Mucosa of rectum (tissue), 2 donors: ENCODE data around the gene AQP3.
"Not testable (repeated sequence)": the region's sequence is repeated elsewhere in the genome, so short reads cannot be mapped to it uniquely, and the experiment has no call there.

Experiments used
- H3K27ac ChIP-seq, 2 donors: one replicate each; pipeline ENCODE4 v1.7.0; 2013; ENCODE audit warnings: inconsistent platforms in 2 of 2, low read depth in 2 of 2, low read length in 2 of 2
- H3K27me3 ChIP-seq, 2 donors: one replicate each; pipeline ENCODE4 v1.7.0; 2013; ENCODE audit warnings: low read length in 2 of 2; ENCODE audit not compliant: control insufficient read depth in 2 of 2, insufficient read depth in 2 of 2
- H3K36me3 ChIP-seq, 2 donors: one replicate each; pipeline ENCODE4 v1.7.0; 2013; ENCODE audit warnings: low read length in 2 of 2; ENCODE audit not compliant: control insufficient read depth in 2 of 2, insufficient read depth in 2 of 2
- H3K4me1 ChIP-seq, 2 donors: one replicate each; pipeline ENCODE4 v1.7.0; 2013; ENCODE audit warnings: low read length in 2 of 2, mild to moderate bottlenecking in 1 of 2; ENCODE audit not compliant: control insufficient read depth in 2 of 2, insufficient read depth in 2 of 2
- H3K4me3 ChIP-seq, 2 donors: one replicate each; pipeline ENCODE4 v1.7.0; 2013; ENCODE audit warnings: low read length in 2 of 2
- H3K9ac ChIP-seq, 2 donors: one replicate each; pipeline ENCODE4 v1.7.0; 2013; ENCODE audit warnings: low read length in 2 of 2, low read depth in 1 of 2, mild to moderate bottlenecking in 1 of 2
- H3K9me3 ChIP-seq, 2 donors: one replicate each; pipeline ENCODE4 v1.7.0; 2013; ENCODE audit warnings: low read length in 2 of 2; ENCODE audit not compliant: control insufficient read depth in 2 of 2
- donor health status: healthy.
- donor health status: Normal muscosa, but diverticular disease.

Gene AQP3

DNA sequence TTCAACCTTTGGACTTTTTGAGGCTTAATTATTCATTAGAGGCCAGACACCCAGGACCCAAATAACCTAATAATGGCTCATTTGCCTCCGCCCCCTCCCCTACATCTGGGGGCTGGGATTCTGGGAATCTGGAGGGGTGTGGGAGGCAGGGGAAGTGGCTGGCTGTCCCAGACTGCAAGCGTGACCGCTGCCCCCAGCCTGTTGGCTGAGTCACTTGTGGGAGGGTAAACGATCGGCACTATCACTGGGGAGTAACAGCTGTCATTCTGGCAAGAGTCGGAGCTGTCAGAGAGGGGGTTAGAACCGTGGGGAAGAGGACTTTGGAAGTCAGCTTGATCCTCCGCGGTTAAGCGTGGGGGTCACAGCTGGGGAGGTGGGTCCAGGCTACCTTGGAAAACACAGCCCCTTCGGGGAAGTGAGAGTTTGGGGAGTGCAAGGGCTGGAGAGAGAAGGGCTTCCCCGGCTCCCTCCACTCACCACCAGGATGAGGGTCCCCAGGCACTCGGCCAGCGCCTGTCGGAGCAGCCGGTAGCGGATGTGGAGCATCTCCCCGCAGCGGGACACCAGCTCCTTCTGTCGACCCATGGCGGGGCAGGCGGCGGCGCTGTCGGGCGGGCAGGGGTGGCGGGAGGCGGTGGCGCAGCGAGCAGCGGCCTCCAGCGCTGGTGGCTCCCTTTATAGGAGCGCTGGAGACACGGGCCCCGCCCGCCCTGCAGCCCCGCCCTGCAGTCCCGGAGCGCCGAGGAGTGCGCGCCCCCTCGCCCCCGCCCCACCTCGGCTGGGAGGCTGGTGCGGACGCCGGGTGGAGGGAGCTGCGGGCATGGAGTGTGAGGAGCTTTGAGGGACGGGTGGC, at the start of gene AQP3:
TSS of gene AQP3 (minus strand) at position 648 of the 853 bp plus-strand sequence. CDS start at position 585, 63 bp downstream.
- peak within 1 kb of the TSS; percentile 60 to 76 for H3K4me3 ChIP-seq
- H3K27ac ChIP-seq, result peak within 1 kb of the TSS; percentile 50 to 73
- peaks cover 0 to 1% of the 10 kb centered on the region in 2 donors for H3K27me3 ChIP-seq
- H3K36me3 ChIP-seq, result peaks cover 0 to 3% of the 10 kb centered on the region in 2 donors
- peaks cover 13 to 19% of the 10 kb centered on the region in 2 donors for H3K4me1 ChIP-seq
- H3K9me3 ChIP-seq, result no peaks in the 10 kb centered on the region
- peak within 1 kb of the TSS; percentile 39 to 76 for H3K9ac ChIP-seq

DNA sequence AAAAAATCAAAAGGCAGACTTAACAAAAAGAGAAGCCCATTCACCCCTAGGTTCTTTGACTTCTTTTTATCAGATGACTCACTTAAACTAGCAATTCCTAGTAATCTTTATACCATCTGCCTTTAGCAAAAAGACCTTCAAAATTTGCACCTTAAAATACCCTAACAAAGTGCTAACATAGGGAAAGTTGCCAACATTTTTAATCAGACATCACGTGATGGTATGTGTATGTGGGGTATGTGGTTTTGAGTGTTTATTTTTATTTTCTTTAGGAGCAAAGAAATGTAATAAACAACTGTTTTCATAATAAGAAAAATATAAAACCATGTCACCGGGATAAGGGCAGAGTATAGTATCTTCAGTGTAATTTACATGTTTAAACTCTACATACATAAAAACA, 46.4 kb upstream of the AQP3 start:
- H3K9me3 ChIP-seq, H3K4me3 ChIP-seq, H3K4me1 ChIP-seq, H3K27ac ChIP-seq, H3K36me3 ChIP-seq, H3K9ac ChIP-seq, H3K27me3 ChIP-seq: not testable (repeated sequence)

- Histone ChIP-seq H3K27me3 (no peaks in the 10 kb centered on the region), H3K4me1 (no peaks in the 10 kb centered on the region), H3K36me3 (no peaks in the 10 kb centered on the region), H3K4me3 (no peak overlapping the region), H3K27ac (no peak overlapping the region), H3K9ac (no peak overlapping the region), H3K9me3 (no peaks in the 10 kb centered on the region)
Observed at GRCh38 chr9:33489066-33489465, 41.7 kb upstream of the AQP3 start.

DNA sequence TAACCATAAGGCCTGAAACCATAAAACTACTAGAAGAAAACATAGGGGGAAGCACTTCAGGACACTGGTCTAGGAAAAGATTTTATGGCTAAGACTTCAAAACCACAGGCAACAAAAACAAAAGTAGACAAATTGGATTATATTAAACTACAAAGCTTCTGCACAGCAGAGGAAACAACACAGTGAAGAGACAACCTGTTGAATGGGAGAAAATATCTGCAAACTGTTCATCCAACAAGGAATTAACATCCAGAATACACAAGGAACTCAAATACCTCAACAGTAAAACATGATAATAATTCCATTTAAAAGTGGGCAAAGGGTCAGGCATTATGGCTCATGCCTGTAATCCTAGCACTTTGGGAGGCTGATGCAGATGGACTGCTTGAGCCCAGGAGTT, 37.9 kb upstream of the AQP3 start:
- not testable (repeated sequence) for H3K27ac ChIP-seq, H3K27me3 ChIP-seq, H3K4me1 ChIP-seq, H3K4me3 ChIP-seq, H3K9ac ChIP-seq, H3K9me3 ChIP-seq, H3K36me3 ChIP-seq

DNA sequence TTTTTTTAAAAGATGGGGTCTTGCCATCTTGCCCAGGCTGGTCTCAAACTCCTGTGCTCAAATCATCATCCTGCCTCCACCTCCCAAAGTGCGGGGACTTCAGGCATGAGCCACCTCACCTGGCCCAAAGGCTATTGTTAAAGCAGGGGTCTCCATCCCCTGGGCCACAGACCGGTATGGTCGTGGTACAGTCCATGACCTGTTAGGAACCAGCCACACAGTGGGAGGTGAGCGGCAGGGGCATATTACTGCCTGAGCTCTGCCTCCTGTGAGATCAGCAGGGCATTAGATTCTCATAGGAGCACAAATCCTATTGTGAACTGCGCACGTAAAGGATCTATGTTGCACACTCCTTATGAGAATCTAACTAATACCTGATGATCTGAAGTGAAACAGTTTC, 33.6 kb upstream of the AQP3 start:
- H3K4me1 ChIP-seq, result no peaks in the 10 kb centered on the region
- H3K27me3 ChIP-seq, result no peaks in the 10 kb centered on the region
- H3K4me3 ChIP-seq, result no peak overlapping the region
- no peaks in the 10 kb centered on the region for H3K9me3 ChIP-seq
- no peak overlapping the region for H3K9ac ChIP-seq
- H3K27ac ChIP-seq, result no peak overlapping the region
- no peaks in the 10 kb centered on the region for H3K36me3 ChIP-seq

GRCh38 chr9:33480106-33480505, 32.7 kb upstream of the AQP3 start:
- Histone ChIP-seq H3K4me3 (no peak overlapping the region), H3K9me3 (no peaks in the 10 kb centered on the region), H3K4me1 (no peaks in the 10 kb centered on the region), H3K27me3 (no peaks in the 10 kb centered on the region), H3K27ac (no peak overlapping the region), H3K36me3 (no peaks in the 10 kb centered on the region), H3K9ac (no peak overlapping the region)

DNA sequence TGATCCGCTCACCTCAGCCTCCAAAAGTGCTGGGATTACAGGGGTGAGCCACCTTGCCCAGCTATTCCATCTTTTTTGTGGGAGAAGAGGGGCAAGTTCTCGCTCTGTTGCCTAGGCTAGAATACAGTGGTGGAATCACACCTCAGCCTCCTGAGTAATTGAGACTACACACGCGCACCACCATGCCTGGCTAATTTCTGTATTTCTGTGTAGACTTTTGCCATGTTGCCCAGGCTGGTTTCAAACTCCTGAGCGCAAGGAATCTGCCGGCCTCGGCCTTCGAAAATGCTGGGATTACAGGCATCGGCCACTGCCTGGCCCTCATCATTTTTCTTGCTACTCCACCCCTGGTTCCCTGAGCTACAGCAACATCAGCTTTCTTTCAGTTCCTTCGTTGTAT, 29.1 kb upstream of the AQP3 start:
- no peak overlapping the region for H3K4me3 ChIP-seq
- no peak overlapping the region for H3K9ac ChIP-seq
- peaks cover 12 to 16% of the 10 kb centered on the region in 2 donors for H3K4me1 ChIP-seq
- H3K36me3 ChIP-seq, result peaks cover 6 to 7% of the 10 kb centered on the region in 2 donors
- no peaks in the 10 kb centered on the region for H3K9me3 ChIP-seq
- no peak overlapping the region for H3K27ac ChIP-seq
- no peaks in the 10 kb centered on the region for H3K27me3 ChIP-seq

DNA sequence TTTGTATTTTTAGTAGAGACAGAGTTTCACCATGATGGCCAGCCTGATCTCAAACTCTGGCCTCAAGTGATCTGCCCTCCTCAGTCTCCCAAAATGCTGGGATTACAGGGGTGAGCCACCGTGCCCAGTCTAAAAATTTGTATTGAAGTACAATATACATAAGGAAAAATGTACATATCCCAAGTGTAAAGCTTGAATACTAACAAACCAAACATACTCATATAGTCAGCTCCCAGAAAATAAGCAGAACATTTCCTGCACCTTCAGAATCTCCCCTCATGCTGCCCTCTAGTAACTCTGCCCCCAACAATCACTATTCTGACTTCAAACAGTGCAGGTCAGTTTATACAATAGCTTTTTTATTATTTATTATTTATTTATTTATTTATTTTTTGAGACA, 28.0 kb upstream of the AQP3 start:
- Histone ChIP-seq H3K9me3 (no peaks in the 10 kb centered on the region), H3K27ac (no peak overlapping the region), H3K27me3 (no peaks in the 10 kb centered on the region), H3K36me3 (peaks cover 12 to 14% of the 10 kb centered on the region in 2 donors), H3K4me3 (no peak overlapping the region), H3K4me1 (peaks cover 12 to 16% of the 10 kb centered on the region in 2 donors), H3K9ac (no peak overlapping the region)

DNA sequence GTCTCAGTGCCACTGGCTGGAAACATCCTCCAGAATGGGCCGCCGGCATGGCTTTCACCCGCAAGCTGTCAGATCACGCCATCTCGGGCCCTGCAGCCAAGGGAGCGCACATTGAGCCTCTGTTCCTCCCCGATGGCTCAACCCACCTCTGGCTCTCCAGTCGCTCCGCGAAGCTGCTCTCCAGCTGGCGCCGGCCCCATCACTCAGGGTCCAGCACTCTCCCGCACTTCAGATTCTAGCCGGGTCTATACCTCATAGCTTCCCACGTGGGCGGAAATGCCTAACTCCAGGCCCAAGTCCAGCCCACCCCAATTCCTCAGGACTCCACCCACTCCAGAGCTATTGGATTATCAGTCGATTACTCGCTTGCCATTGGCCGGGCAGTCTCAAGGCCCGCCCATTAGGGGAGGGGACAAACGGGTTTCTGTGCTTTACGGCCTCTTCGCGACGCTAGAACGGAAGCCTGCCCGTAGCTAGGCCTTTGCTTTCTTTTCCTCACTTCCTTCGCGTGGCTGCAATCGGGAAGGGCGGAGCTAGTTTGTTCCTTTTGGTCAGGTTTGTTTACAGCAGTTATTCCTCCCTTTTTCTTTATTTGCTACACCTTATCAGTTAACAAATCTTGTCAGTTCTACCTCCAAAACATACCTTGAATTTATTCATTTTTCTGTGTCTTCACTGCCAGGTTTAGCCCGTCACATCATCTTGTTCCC, 26.4 kb upstream of the AQP3 start, which contains the start of gene NOL6:
TSS of gene NOL6 (minus strand) at position 282 of the 710 bp plus-strand sequence. CDS start at position 200, 82 bp downstream.
- peak within 1 kb of the TSS; percentile 44 to 74 for H3K27ac ChIP-seq
- H3K4me1 ChIP-seq, result peaks cover 12 to 16% of the 10 kb centered on the region in 2 donors
- peak within 1 kb of the TSS; percentile 85 to 99 for H3K4me3 ChIP-seq
- peak within 1 kb of the TSS; percentile 69 to 84 for H3K9ac ChIP-seq
- peaks cover 25 to 27% of the 10 kb centered on the region in 2 donors for H3K36me3 ChIP-seq
- no peaks in the 10 kb centered on the region for H3K27me3 ChIP-seq
- no peaks in the 10 kb centered on the region for H3K9me3 ChIP-seq
